WTC11 (cell line): ENCODE measurements around the gene GALNT2. TPM values are rescaled to one million over a fixed set of nuclear protein-coding genes. Genes with fewer than 3 reads are reported as not detected.

Experiments used
- ATAC-seq: fragments of 200-7000 bp; cut with Tn5 transposase; 2 replicates; pipeline ENCODE4 v1.10.0; 2021; ENCODE audit warnings: mild to moderate bottlenecking, moderate library complexity
- CTCF ChIA-PET: fragments of 300-600 bp; sonication (Branson Sonifier 250); formaldehyde crosslinking; loops from one replicate; lab custom pipeline; 2021; ENCODE audit warnings: antibody characterized with exemption; lab: Charles Lee
- POLR2A ChIA-PET: fragments of 350-600 bp; sonication (Branson Sonifier 250); formaldehyde crosslinking; loops from one replicate; lab custom pipeline; 2021; ENCODE audit warnings: antibody characterized with exemption; lab: Charles Lee
- DNase-seq: peaks from one replicate; pipeline ENCODE4 v3.0.0; 2021; ENCODE audit warnings: low spot score
- H3K27ac Mint-ChIP-seq: 2 replicates; pipeline ENCODE4 v1.8.0; 2021; ENCODE audit warnings: mixed read lengths
- H3K27me3 Mint-ChIP-seq: 2 replicates; pipeline ENCODE4 v1.8.0; 2021; ENCODE audit warnings: low read depth, mild to moderate bottlenecking, moderate library complexity, mixed read lengths
- H3K36me3 Mint-ChIP-seq: 2 replicates; pipeline ENCODE4 v1.8.0; 2021; ENCODE audit warnings: mixed read lengths
- H3K4me1 Mint-ChIP-seq: 2 replicates; pipeline ENCODE4 v1.8.0; 2022; ENCODE audit warnings: mixed read lengths
- H3K4me3 Mint-ChIP-seq: 2 replicates; pipeline ENCODE4 v1.8.0; 2021; ENCODE audit warnings: mild to moderate bottlenecking, moderate library complexity, mixed read lengths
- H3K9me3 Mint-ChIP-seq: 2 replicates; pipeline ENCODE4 v1.8.0; 2021; ENCODE audit warnings: mixed read lengths
- AR ChIP-seq: fragments of 250-450 bp; sonication (Bioruptor Pico); IDR thresholded peaks from 2 replicates; pipeline ENCODE4 v1.9.0; 2021; ENCODE audit warnings: mild to moderate bottlenecking
- ATF3 ChIP-seq: sonication (generic); formaldehyde crosslinking; conservative IDR thresholded peaks from 2 replicates; pipeline ENCODE4 v1.8.1; 2022; ENCODE audit warnings: mild to moderate bottlenecking, missing genetic modification reagents
- CREM ChIP-seq: sonication (generic); formaldehyde crosslinking; IDR thresholded peaks from 2 replicates; pipeline ENCODE4 v1.8.1; 2022; ENCODE audit warnings: mild to moderate bottlenecking, missing genetic modification reagents, moderate library complexity
- E2F4 ChIP-seq: sonication (generic); formaldehyde crosslinking; IDR thresholded peaks from 2 replicates; pipeline ENCODE4 v1.8.1; 2022; ENCODE audit warnings: low read depth, mild to moderate bottlenecking, moderate library complexity, missing genetic modification reagents, borderline replicate concordance
- ERG ChIP-seq: fragments of 250-450 bp; sonication (Bioruptor Pico); IDR thresholded peaks from 2 replicates; pipeline ENCODE4 v1.8.0; 2021; ENCODE audit warnings: mild to moderate bottlenecking
- ETV6 ChIP-seq: sonication (generic); formaldehyde crosslinking; IDR thresholded peaks from 2 replicates; pipeline ENCODE4 v1.8.1; 2022; ENCODE audit warnings: mild to moderate bottlenecking, missing genetic modification reagents
- FOXP4 ChIP-seq: sonication (generic); formaldehyde crosslinking; IDR thresholded peaks from 2 replicates; pipeline ENCODE4 v1.8.0; 2022; ENCODE audit warnings: mild to moderate bottlenecking, missing genetic modification reagents
- HMGA2 ChIP-seq: fragments of 250-450 bp; sonication (Bioruptor Pico); IDR thresholded peaks from 2 replicates; pipeline ENCODE4 v1.4.0; 2021; ENCODE audit warnings: mild to moderate bottlenecking, moderate library complexity
- MAX ChIP-seq: sonication (generic); formaldehyde crosslinking; IDR thresholded peaks from 2 replicates; pipeline ENCODE4 v1.8.0; 2022; ENCODE audit warnings: mild to moderate bottlenecking, missing genetic modification reagents
- MXD4 ChIP-seq: fragments of 250-450 bp; sonication (Bioruptor Pico); IDR thresholded peaks from 2 replicates; pipeline ENCODE4 v1.8.0; 2021; ENCODE audit warnings: mild to moderate bottlenecking, moderate library complexity, borderline replicate concordance
- NFYB ChIP-seq: sonication (generic); formaldehyde crosslinking; conservative IDR thresholded peaks from 2 replicates; pipeline ENCODE4 v1.8.0; 2022; ENCODE audit warnings: low read depth, missing genetic modification reagents
- NR1H2 ChIP-seq: sonication (generic); formaldehyde crosslinking; IDR thresholded peaks from 2 replicates; pipeline ENCODE4 v1.9.0; 2021; ENCODE audit warnings: mild to moderate bottlenecking, moderate library complexity, missing genetic modification reagents
- ZMAT4 ChIP-seq: fragments of 250-450 bp; sonication (Bioruptor Pico); IDR thresholded peaks from 2 replicates; pipeline ENCODE4 v1.9.0; 2021; ENCODE audit warnings: mild to moderate bottlenecking
- ZNF121 ChIP-seq: sonication (generic); formaldehyde crosslinking; IDR thresholded peaks from 2 replicates; pipeline ENCODE4 v1.8.0; 2023; ENCODE audit warnings: missing genetic modification reagents
- ZNF138 ChIP-seq: sonication (generic); formaldehyde crosslinking; conservative IDR thresholded peaks from 2 replicates; pipeline ENCODE4 v1.8.1; 2022; ENCODE audit warnings: mild to moderate bottlenecking, moderate library complexity, missing genetic modification reagents
- ZNF317 ChIP-seq: sonication (generic); formaldehyde crosslinking; IDR thresholded peaks from 2 replicates; pipeline ENCODE4 v1.8.1; 2023; ENCODE audit warnings: low read depth, mild to moderate bottlenecking, moderate library complexity, missing genetic modification reagents, borderline replicate concordance
- ZNF425 ChIP-seq: fragments of 250-450 bp; sonication (Bioruptor Pico); conservative IDR thresholded peaks from 2 replicates; pipeline ENCODE4 v1.9.0; 2021; ENCODE audit warnings: mild to moderate bottlenecking
- ZNF532 ChIP-seq: fragments of 250-450 bp; sonication (Bioruptor Pico); IDR thresholded peaks from 2 replicates; pipeline ENCODE4 v1.9.0; 2021; ENCODE audit warnings: mild to moderate bottlenecking, borderline replicate concordance
- total RNA-seq: library from RNA; stranded (reverse); gene quantifications from 3 replicates; pipeline ENCODE4 v1.2.3, GENCODE V29; 2021

Gene GALNT2
- total RNA-seq, 1 experiment from 2014 or later: 74.8 TPM

GRCh38 chr1:230255991-230256390, 189.0 kb downstream of the GALNT2 start (continued):
- no peak for TF ChIP-seq FOXP4 (CRISPR knock-in tag)

- Mint-ChIP-seq H3K27ac (peak overlapping the region; percentile 7; the same call in 1 of the 2 replicates), H3K4me1 (peaks cover 6% of the 10 kb centered on the region), H3K27me3 (no peaks in the 10 kb centered on the region), H3K4me3 (no peak overlapping the region), H3K36me3 (peaks cover 49% of the 10 kb centered on the region), H3K9me3 (peaks cover 16% of the 10 kb centered on the region)
- DNase-seq: no peak
- ChIA-PET CTCF (interaction anchor here (1.4 kb wide), 1 partner anchor 36 kb away, joined by 3 read pairs; no protein-coding TSS in a partner anchor), POLR2A (interaction anchor here (0.7 kb wide), 1 partner anchor 199 kb away, joined by 6 read pairs; no protein-coding TSS in a partner anchor)
- no peak for ATAC-seq
- no peak for TF ChIP-seq E2F4 (CRISPR knock-in tag)
- TF ChIP-seq ZNF121: no peak
- TF ChIP-seq ATF3 (CRISPR knock-in tag): no peak
- no peak for TF ChIP-seq ZNF425
- TF ChIP-seq CREM (CRISPR knock-in tag): no peak
- no peak for TF ChIP-seq HMGA2
- TF ChIP-seq MAX (CRISPR knock-in tag): no peak
- no peak for TF ChIP-seq AR
- TF ChIP-seq NR1H2: no peak
- TF ChIP-seq ERG: no peak
- no peak for TF ChIP-seq ZMAT4 (CRISPR knock-in tag)
- no peak for TF ChIP-seq NFYB (CRISPR knock-in tag)
- TF ChIP-seq FOXP4 (CRISPR knock-in tag): no peak
- no peak for TF ChIP-seq ETV6 (CRISPR knock-in tag)
- no peak for TF ChIP-seq ZNF138 (CRISPR knock-in tag)
- TF ChIP-seq MXD4: no peak
- TF ChIP-seq ZNF532 (CRISPR knock-in tag): no peak
- no peak for TF ChIP-seq ZNF317 (CRISPR knock-in tag)
Measured at GRCh38 chr1:230256896-230257295, 189.9 kb downstream of the GALNT2 start.
